HL-60 (cell line): ENCODE results near the gene STAB2.

ENCODE experiments used
- DNase-seq, 2 experiments: peaks; one replicate each; pipeline ENCODE4 v3.0.0-alpha.2; 2010 to 2020; ENCODE audit warnings: low read depth in 1 of 2, low spot score in 1 of 2
- H3K27ac ChIP-seq: fragments of 250-450 bp; sonication (Bioruptor Pico); replicated peaks from 2 replicates; pipeline ENCODE4 v1.5.1; 2020; ENCODE audit warnings: mild to moderate bottlenecking, moderate library complexity
- H3K27me3 ChIP-seq: fragments of 250-450 bp; sonication (Bioruptor Pico); 2 replicates; pipeline ENCODE4 v1.5.1; 2021; ENCODE audit warnings: mild to moderate bottlenecking, moderate library complexity; ENCODE audit not compliant: insufficient read depth, poor library complexity, severe bottlenecking
- H3K4me3 ChIP-seq: replicated peaks from 2 replicates; pipeline ENCODE4 v1.5.1; 2011; ENCODE audit warnings: mild to moderate bottlenecking, control low read depth, low read length; ENCODE audit not compliant: insufficient read depth
- CTCF ChIP-seq: IDR thresholded peaks from one replicate; pipeline ENCODE4 v1.5.1; 2011; ENCODE audit warnings: low read length, control low read depth, inconsistent platforms; ENCODE audit not compliant: insufficient read depth
- GABPA ChIP-seq: IDR thresholded peaks from 2 replicates; pipeline ENCODE4 v1.6.1; 2012; ENCODE audit warnings: low read depth
- POLR2AphosphoS5 ChIP-seq: IDR thresholded peaks from 2 replicates; pipeline ENCODE4 v1.6.1; 2012; ENCODE audit warnings: low read depth
- REST ChIP-seq: IDR thresholded peaks from 2 replicates; pipeline ENCODE4 v1.6.1; 2012; ENCODE audit warnings: low read depth; ENCODE audit not compliant: insufficient replicate concordance
- SPI1 ChIP-seq: IDR thresholded peaks from 2 replicates; pipeline ENCODE4 v1.6.1; 2012; ENCODE audit warnings: low read depth, mild to moderate bottlenecking, borderline replicate concordance

Gene STAB2

GRCh38 chr12:103677341-103677740 lies 90.3 kb downstream of the STAB2 start:
- DNase-seq: no peak
- TF ChIP-seq CTCF: no peak
- TF ChIP-seq REST: no peak
- no peak for TF ChIP-seq POLR2AphosphoS5
- TF ChIP-seq GABPA: no peak
- no peak for TF ChIP-seq SPI1
- Histone ChIP-seq H3K4me3 (no peak overlapping the region), H3K27me3 (no peaks in the 10 kb centered on the region), H3K27ac (no peak overlapping the region)

- H3K4me3 ChIP-seq: no peak overlapping the region
- no peaks in the 10 kb centered on the region for H3K27me3 ChIP-seq
- no peak overlapping the region for H3K27ac ChIP-seq
- no peak for TF ChIP-seq REST
- no peak for TF ChIP-seq GABPA
- no peak for TF ChIP-seq POLR2AphosphoS5
- TF ChIP-seq CTCF: no peak
- DNase-seq: no peak
These were observed 90.8 kb downstream of the STAB2 start for GRCh38 chr12:103677905-103678304.

- Histone ChIP-seq H3K4me3 (no peak overlapping the region), H3K27ac (no peak overlapping the region), H3K27me3 (no peaks in the 10 kb centered on the region)
- TF ChIP-seq REST (no peak), SPI1 (no peak), POLR2AphosphoS5 (no peak), GABPA (no peak), CTCF (no peak)
- DNase-seq: no peak
These were observed 92.5 kb downstream of the STAB2 start for GRCh38 chr12:103679421-103680170.
